Endothelial cell of umbilical vein (primary cell): ENCODE measurements around the gene UROC1. TPM values are rescaled to one million over a fixed set of nuclear protein-coding genes. Genes with fewer than 3 reads are reported as not detected.

Experiments
- BruUV-seq: library from RNA; stranded (reverse); fragments of 400-500 nt; replicated peaks from 2 replicates; lab custom pipeline; 2021; lab: Mats Ljungman, UMichigan
- CTCF ChIA-PET: fragments of 300-600, 350-600 bp; sonication (Branson Sonifier 250); formaldehyde crosslinking; loops from one replicate; lab custom pipeline; 2021; ENCODE audit warnings: antibody characterized with exemption, inconsistent platforms; lab: Charles Lee
- POLR2A ChIA-PET: fragments of 300-600, 350-600 bp; sonication (Branson Sonifier 250); formaldehyde crosslinking; loops from one replicate; lab custom pipeline; 2021; ENCODE audit warnings: antibody characterized with exemption, inconsistent platforms; lab: Charles Lee
- DNase-seq: peaks from one replicate; pipeline ENCODE4 v3.0.0-alpha.2; 2011; ENCODE audit warnings: low read depth, low spot score
- FAIRE-seq: peaks from 2 replicates; lab custom pipeline; 2011; peaks lifted over from hg19 to GRCh38; lab: Jason Lieb, UNC
- H2AFZ ChIP-seq: 2 replicates; pipeline ENCODE4 v1.6.0; 2012; ENCODE audit warnings: low read depth, low read length, control low read depth, inconsistent platforms
- H3K27ac ChIP-seq: 2 replicates; pipeline ENCODE4 v1.5.1; 2011; ENCODE audit warnings: low read depth, mild to moderate bottlenecking, control low read depth, low read length, moderate library complexity; ENCODE audit not compliant: insufficient read depth
- H3K27me3 ChIP-seq, 2 experiments: 2 replicates each; pipeline versions ENCODE4 v1.6.0 to v1.6.1; 2011; ENCODE audit warnings: low read length in 2 of 2, mixed read lengths in 1 of 2; ENCODE audit not compliant: control insufficient read depth in 2 of 2, insufficient read depth in 2 of 2
- H3K36me3 ChIP-seq, 2 experiments: 2 replicates in 1 of 2; 3 replicates in 1 of 2; pipeline ENCODE4 v1.5.1; 2011; ENCODE audit warnings: low read length in 2 of 2, mild to moderate bottlenecking in 1 of 2, moderate library complexity in 1 of 2; ENCODE audit not compliant: control insufficient read depth in 2 of 2, insufficient read depth in 2 of 2; ENCODE audit errors: extremely low read depth in 1 of 2
- H3K4me1 ChIP-seq: 3 replicates; pipeline ENCODE4 v1.5.1; 2011; ENCODE audit warnings: mild to moderate bottlenecking, low read length; ENCODE audit not compliant: control insufficient read depth, insufficient read depth; ENCODE audit errors: extremely low read depth
- H3K4me2 ChIP-seq: 2 replicates; pipeline ENCODE4 v1.6.1; 2011; ENCODE audit warnings: low read length, control low read depth, mixed read lengths; ENCODE audit not compliant: insufficient read depth
- H3K4me3 ChIP-seq, 3 experiments: fragments of 200-600 bp in 1 of 3; sonication (generic), shearing (Covaris generic) in 1 of 3; replicated peaks in 1 of 3; 2 replicates each; pipeline ENCODE4 v1.5.1; 2011 to 2016; ENCODE audit warnings: control low read depth in 3 of 3, low read length in 3 of 3, mild to moderate bottlenecking in 2 of 3, inconsistent platforms in 1 of 3, low read depth in 1 of 3, moderate library complexity in 1 of 3; ENCODE audit not compliant: insufficient read depth in 1 of 3
- H3K79me2 ChIP-seq: 2 replicates; pipeline ENCODE4 v1.6.0; 2012; ENCODE audit warnings: low read length, inconsistent platforms; ENCODE audit not compliant: control insufficient read depth, insufficient read depth
- H3K9ac ChIP-seq: replicated peaks from 2 replicates; pipeline ENCODE3; 2011; ENCODE audit warnings: low read length, control low read depth; ENCODE audit not compliant: insufficient read depth; ENCODE audit errors: extremely low read depth
- H3K9me1 ChIP-seq: replicated peaks from 3 replicates; pipeline ENCODE4 v1.6.0; 2011; ENCODE audit warnings: mild to moderate bottlenecking, low read length; ENCODE audit not compliant: control insufficient read depth, insufficient read depth; ENCODE audit errors: extremely low read depth
- H3K9me3 ChIP-seq: replicated peaks from 2 replicates; pipeline ENCODE4 v1.5.1; 2012; ENCODE audit warnings: low read length, inconsistent platforms; ENCODE audit not compliant: control insufficient read depth, insufficient read depth
- H4K20me1 ChIP-seq: replicated peaks from 2 replicates; pipeline ENCODE3; 2011; ENCODE audit warnings: mild to moderate bottlenecking, low read length; ENCODE audit not compliant: control insufficient read depth, insufficient read depth; ENCODE audit errors: extremely low read depth
- EZH2 ChIP-seq: IDR thresholded peaks from 2 replicates; pipeline ENCODE4 v1.6.1; 2012; ENCODE audit warnings: borderline replicate concordance, low read depth, mild to moderate bottlenecking, moderate library complexity, low read length, inconsistent platforms; ENCODE audit not compliant: severe bottlenecking
- FOS ChIP-seq: IDR thresholded peaks from 2 replicates; pipeline ENCODE4 v1.6.1; 2011; ENCODE audit warnings: mild to moderate bottlenecking, low read length, moderate library complexity, borderline replicate concordance; ENCODE audit not compliant: insufficient read depth
- GATA2 ChIP-seq: IDR thresholded peaks from 2 replicates; pipeline ENCODE4 v1.7.0; 2011; ENCODE audit warnings: low read depth, mild to moderate bottlenecking, moderate library complexity, mixed read lengths, low read length; ENCODE audit not compliant: insufficient read length, insufficient read depth
- JUN ChIP-seq: IDR thresholded peaks from 2 replicates; pipeline ENCODE4 v1.6.1; 2011; ENCODE audit warnings: borderline replicate concordance, low read depth; ENCODE audit not compliant: insufficient read length, insufficient read depth
- MYC ChIP-seq: IDR thresholded peaks from one replicate; pipeline ENCODE4 v1.6.1; 2011; ENCODE audit warnings: mild to moderate bottlenecking, low read depth, low read length
- POLR2A ChIP-seq: IDR thresholded peaks from 2 replicates; pipeline ENCODE4 v1.6.1; 2012; ENCODE audit warnings: low read depth, mild to moderate bottlenecking, control low read depth, low read length
- POLR2AphosphoS5 ChIP-seq: IDR thresholded peaks from 2 replicates; pipeline ENCODE4 v1.6.1; 2012; ENCODE audit warnings: low read depth, mild to moderate bottlenecking, control low read depth, low read length, moderate library complexity; ENCODE audit not compliant: insufficient read depth
- dilution Hi-C: fragments of 300-500 bp; cut with MboI; formaldehyde crosslinking; loops from one replicate; pipeline ENCODE4 v1.15.0; 2019; ENCODE audit warnings: low sequenced_read_pairs; ENCODE audit not compliant: extremely low pct_ligation_motif_present
- intact Hi-C: fragments of 100-400 bp; cut with micrococcal nuclease; formaldehyde crosslinking; loops from one replicate; pipeline ENCODE4 v1.10.0; 2022
- polyA plus RNA-seq, 4 experiments: library from polyadenylated mRNA; depleted of rRNA in 3 of 4; stranded (reverse) in 3 of 4; unstranded in 1 of 4; fragments of >200 nt; gene quantifications; 2 replicates each; pipeline versions ENCODE4 v1.2.1 to v1.2.3, GENCODE V29; 2011 to 2012; ENCODE audit warnings: missing spikeins in 1 of 4
- total RNA-seq: library from RNA; stranded (reverse); gene quantifications from 2 replicates; pipeline ENCODE4 v1.2.3, GENCODE V29; 2021
- TF ChIP-seq, protein P1 (sequence below): IDR thresholded peaks from 2 replicates; pipeline ENCODE4 v1.6.1; 2011; ENCODE audit not compliant: insufficient read depth, insufficient read length
- TF ChIP-seq, protein P2 (sequence below), 2 donors: IDR thresholded peaks; 1 replicate in 1 of 2; 2 replicates in 1 of 2; pipeline ENCODE4 v1.5.1; 2011; ENCODE audit warnings: low read length in 2 of 2, mild to moderate bottlenecking in 2 of 2, moderate library complexity in 2 of 2, control low read depth in 1 of 2, inconsistent platforms in 1 of 2, low read depth in 1 of 2; ENCODE audit not compliant: insufficient read depth in 1 of 2; ENCODE audit errors: extremely low read depth in 1 of 2

Gene UROC1
- total and polyA plus RNA-seq, 2 donors (not counting 3 experiments of a cell fraction or from before 2014, with no cell fraction given): not detected

DNA sequence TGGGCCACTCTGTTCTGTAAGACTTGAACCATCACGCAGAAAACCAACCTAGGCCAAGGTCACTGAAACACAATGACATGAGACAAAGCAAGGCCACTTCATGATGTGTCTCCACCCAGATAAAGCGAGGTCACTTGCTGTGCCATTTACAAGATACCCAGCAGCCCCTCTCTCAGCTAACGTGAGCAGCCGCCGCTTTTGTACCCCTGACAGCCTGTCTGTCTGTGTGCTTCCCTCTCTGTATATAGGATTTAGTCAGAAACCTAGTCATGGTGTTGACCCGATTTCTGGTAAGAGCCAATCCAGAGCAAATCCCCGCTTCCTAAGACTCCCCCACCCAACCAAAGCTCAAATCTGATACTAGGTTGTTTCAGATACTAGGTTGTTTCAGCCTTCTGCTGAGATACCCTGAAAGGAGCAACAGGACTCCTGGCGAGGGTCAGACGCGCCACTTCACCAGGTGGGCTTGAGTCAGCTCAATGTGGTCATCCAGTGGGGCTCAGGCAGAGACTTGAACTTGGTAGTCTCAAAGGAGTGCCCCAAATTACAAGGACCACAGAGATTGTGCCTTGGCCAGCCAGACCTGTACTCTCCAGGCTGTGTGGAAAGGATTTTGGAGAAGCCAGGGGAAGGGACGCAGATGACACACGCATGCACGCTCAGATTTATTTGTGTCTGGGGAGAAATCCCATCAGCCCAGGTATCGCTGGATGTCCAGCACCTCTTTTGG, 38.8 kb downstream of the UROC1 start:
- intact Hi-C loops: loop anchor here (5.0 to 10.0 kb wide), 3 partner anchors 224 to 564 kb away; partner anchors contain the start of gene CHCHD6

More for the DNA sequence above, 38.8 kb downstream of the UROC1 start:
- Histone ChIP-seq H4K20me1 (no peaks in the 10 kb centered on the region), H3K4me2 (no peak overlapping the region), H3K9me3 (no peaks in the 10 kb centered on the region), H3K4me1 (peaks cover 14% of the 10 kb centered on the region), H3K27me3 (no peaks in the 10 kb centered on the region), H2AFZ (no peak overlapping the region), H3K79me2 (peaks cover 10% of the 10 kb centered on the region), H3K36me3 (no peaks in the 10 kb centered on the region), H3K4me3 (no peak overlapping the region), H3K9ac (no peak overlapping the region), H3K27ac (no peak overlapping the region), H3K9me1 (no peaks in the 10 kb centered on the region)
- FAIRE-seq (no peak), DNase-seq (no peak)
- CTCF ChIA-PET: interaction anchor here (1.2 kb wide), 1 partner anchor 1096 kb away, joined by 3 read pairs; no protein-coding TSS in a partner anchor
- TF ChIP-seq MYC: no peak
- TF ChIP-seq GATA2: no peak
- TF ChIP-seq, protein P1, sequence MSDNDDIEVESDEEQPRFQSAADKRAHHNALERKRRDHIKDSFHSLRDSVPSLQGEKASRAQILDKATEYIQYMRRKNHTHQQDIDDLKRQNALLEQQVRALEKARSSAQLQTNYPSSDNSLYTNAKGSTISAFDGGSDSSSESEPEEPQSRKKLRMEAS: no peak
- no peak for TF ChIP-seq FOS
- no peak for TF ChIP-seq POLR2AphosphoS5
- TF ChIP-seq POLR2A: no peak
- no peak for TF ChIP-seq EZH2
- TF ChIP-seq JUN: no peak
- TF ChIP-seq, protein P2, sequence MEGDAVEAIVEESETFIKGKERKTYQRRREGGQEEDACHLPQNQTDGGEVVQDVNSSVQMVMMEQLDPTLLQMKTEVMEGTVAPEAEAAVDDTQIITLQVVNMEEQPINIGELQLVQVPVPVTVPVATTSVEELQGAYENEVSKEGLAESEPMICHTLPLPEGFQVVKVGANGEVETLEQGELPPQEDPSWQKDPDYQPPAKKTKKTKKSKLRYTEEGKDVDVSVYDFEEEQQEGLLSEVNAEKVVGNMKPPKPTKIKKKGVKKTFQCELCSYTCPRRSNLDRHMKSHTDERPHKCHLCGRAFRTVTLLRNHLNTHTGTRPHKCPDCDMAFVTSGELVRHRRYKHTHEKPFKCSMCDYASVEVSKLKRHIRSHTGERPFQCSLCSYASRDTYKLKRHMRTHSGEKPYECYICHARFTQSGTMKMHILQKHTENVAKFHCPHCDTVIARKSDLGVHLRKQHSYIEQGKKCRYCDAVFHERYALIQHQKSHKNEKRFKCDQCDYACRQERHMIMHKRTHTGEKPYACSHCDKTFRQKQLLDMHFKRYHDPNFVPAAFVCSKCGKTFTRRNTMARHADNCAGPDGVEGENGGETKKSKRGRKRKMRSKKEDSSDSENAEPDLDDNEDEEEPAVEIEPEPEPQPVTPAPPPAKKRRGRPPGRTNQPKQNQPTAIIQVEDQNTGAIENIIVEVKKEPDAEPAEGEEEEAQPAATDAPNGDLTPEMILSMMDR (IDR thresholded peaks at IDR 0.05; ENCODE audit: extremely low read depth in 1 of 2, insufficient read depth in 1 of 2, low read depth in 1 of 2, low read length in 2 of 2): no peak
- no TSS peak for BruUV-seq
- POLR2A ChIA-PET: no interaction called here
- dilution Hi-C loops: no loop called here
